GM15510 (cell line): ENCODE results near the gene SIK3.

Experiments used
- POLR2A ChIP-seq: IDR thresholded peaks from 3 replicates; pipeline ENCODE4 v1.6.1; 2011; ENCODE audit warnings: borderline replicate concordance; ENCODE audit not compliant: insufficient read length; ENCODE audit errors: extremely low read depth

The SIK3 gene

GRCh38 chr11:117117681-117118080 is 19.5 kb upstream of the SIK3 start:
- TF ChIP-seq POLR2A, result no peak

DNA sequence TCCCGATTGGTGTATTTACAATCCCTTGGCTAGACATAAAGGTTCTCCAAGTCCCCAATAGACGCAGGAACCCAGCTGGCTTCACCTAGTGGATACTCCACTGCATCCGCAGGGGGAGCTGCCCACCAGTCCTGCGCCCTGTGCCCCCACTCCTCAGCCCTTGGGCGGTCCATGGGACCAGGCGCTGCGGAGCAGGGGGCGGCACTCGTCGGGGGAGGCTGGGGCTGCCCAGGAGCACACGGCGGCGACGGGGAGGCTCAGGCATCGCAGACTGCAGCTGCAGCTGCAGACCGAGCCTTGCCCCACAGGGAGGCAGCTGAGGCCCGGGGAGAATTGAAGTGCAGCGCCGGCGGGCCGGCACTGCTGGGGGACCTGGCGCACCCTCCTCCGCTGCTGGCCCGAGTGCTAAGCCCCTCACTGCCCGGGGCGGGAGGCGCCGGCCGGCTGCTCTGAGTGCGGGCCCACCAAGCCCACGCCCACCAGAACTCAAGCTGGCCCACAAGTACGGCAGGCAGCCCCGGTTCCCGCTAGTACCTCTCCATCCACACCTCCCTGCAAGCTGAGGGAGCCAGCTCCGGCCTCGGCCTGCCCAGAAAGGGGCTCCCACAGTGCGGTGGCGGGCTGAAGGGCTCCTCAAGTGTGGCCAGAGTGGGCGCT is 12.2 kb upstream of the SIK3 start:
- TF ChIP-seq POLR2A, result no peak

DNA sequence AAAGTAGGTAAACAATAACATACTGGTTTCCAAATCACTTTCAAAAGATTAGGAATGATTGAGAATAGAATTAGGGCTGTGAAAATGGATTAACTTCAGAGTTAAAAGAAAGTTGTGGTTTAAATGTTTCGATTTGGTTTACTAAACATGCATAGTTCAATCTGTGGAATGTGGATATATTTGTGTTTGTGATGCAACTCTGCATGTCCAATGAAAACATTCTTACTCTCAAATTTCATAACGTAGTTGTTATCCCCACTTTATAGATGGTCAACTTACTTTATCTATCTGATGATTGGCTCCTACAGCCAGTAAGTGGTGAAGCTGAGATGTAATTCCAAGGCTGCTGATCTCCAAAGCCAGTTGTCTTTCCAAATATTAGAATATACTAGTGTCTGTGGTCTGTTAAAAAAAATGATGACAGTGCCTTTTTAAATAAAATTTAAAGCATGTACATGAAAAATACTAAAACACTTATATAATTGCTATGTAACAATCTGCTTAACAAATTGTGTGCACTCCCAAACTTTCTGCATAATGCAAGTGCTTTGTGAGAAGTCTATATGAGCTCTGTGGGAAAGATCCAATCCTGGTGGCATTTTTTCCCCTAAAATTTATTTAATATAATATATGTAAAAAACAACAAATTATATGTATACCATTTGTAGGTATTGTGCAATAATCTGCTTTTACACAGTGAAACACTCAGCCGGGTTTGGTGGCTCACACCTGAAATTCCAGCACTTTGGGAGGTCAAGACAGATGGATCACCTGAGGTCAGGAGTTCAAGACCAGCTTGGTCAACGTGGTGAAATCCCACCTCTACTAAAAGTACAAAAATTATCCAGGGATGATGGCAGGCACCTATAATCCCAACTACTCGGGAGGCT is 9.7 kb upstream of the SIK3 start:
- no peak for TF ChIP-seq POLR2A

- no peak for TF ChIP-seq POLR2A
Measured at GRCh38 chr11:117100556-117100955, 2.3 kb upstream of the SIK3 start.

DNA sequence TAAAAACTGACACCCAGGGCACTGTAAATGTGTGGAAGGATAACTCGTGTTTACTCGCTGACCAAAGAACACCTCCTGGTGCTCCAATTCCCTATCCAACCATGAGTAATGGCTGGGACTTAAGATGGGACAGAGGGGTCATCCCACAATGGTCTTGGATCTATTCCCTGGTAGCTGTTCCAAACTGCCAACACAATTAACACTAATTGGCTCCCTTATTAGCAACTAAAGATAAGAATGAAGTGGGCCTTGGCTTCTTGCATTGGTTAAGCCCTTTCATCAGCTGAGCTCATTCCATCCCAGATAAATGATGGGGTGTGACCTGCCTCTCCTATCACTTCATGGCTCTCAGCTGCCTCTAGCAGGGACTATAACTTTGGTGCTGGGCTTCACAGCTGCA is 1.5 kb upstream of the SIK3 start:
- TF ChIP-seq POLR2A, result no peak

DNA sequence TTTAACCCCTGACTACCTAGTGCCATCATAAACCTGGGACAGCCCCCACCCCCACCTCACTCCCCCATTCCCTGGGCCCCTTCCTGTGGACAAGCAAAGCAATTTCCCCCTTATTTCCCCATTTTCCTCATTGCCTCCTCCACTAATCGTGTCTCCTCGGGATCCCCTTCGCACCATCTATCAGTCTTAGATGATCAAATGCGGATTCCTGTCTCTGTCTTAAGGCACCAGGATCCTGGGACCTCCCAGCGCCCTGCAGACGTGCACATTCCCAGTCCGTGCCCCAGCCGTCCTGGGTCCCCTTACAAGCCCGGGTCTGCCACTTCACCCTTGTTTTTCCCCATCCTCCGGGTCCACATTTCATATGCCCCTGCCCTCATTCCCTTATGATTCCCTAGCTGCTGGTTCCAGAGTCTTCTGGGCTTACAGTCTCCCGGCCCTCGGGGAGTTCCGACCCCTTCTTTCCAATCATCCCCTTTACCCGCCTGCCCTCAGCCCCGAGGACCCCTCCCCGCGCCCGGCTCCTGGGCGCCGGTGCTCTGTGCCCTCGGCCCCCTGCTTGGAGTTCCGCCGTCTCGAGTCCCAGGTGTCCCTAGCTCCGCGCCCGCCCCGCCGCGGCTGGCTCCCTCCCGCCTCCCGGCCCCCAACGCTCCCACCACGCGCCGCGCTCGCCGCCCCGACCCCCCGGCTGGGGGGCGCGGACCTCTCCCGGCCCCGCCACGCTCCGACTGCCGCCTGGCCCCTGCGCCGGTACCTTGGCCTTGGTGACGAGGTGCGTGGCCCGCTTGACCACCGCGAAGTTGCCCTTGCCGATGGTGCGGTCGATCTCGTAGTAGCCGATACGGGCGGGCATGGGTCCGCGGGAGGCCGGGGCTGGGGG is 599 bp downstream of the SIK3 start:
- TF ChIP-seq POLR2A, result no peak

DNA sequence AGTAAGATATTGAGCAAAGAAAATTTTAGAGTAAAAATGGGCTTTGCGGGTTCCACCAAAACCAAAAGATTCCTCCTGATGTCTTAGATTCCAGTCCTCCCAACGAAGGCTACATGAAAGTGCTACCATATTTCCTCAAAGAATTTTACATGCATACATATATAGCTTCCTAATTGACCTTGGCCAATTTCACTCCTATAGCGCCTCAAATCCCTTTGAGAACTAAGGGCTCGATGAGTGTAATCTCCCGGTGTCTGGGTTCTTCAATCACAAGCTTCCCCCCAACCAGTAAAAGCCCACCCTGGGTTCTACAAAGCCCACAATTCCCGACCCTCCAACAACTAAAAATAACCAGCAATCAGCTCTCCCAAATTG is 1.2 kb downstream of the SIK3 start:
- no peak for TF ChIP-seq POLR2A

DNA sequence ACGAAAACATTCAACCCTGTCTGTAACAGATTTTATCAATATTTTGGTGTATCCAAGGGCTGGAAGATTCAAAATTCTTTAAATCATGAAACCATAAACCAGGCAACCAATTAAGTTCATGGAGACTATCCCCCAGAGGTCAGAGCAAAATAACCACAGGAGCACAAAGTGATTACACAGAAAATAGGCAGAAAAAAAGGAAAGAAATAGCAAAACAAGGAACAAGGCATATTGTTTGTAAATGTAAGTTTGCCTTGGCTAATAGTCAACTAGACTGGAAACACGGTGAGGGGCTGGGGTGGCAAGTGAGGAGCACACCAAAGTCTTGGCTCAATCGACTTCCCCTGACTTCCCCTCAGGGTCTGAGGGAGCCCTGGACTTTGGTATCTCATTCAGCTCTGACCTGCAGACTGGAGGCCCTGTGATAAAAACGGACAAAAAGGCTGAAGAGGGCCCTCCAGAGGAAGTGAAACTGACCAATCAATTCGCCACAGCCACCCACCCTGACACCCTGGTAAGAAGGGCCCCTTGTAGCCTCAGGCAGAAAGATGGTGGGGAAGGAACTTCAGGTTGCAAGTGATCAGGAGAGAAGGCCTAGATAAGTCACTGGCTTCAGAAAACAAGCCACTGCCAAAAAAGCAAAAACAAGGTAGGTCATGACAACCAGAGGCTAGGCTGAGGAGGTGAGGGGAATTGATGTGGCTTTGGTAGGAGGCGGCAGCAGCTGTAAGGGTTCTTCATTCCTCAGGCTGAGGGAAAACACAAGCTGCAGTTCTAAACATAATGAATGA is 1.8 kb downstream of the SIK3 start:
- no peak for TF ChIP-seq POLR2A

DNA sequence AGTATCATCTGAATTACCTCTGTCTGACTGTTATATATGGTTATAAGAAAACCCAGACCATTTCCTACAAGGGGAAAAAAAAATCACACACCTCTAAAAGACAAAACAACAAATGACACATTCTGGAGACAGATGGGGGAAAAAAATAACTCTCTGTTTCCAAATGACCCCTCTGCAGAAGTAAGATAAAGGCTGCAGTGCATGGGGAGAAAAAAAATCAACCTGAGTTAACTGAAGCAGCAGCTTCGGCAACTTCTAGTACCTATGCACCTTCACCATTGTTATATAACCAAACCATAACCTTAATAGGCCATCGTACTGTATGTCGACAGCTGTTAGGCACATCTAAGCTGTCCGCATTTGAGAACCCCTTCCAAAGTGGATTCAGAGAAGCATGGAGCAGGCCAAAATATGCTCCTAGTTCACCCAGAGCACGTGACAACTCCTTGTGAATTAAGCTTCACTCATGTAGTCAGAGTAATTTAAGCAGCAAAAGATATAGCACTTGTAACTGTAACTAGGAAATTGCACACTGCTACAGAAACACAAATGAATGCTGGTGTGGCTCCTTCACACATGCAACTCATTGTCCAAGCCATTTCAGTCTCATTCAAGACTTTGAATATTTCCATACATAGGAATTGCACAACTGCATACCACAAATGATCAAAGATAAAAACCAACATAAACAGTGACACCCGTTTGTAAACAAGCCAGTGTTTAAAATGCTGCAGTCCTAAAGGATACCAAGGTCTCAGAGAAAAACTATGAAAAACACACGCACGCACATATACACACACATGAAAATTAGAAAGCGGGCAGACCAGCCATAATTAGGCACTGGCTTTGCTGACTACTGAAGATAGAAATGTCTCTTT is 2.7 kb downstream of the SIK3 start:
- no peak for TF ChIP-seq POLR2A

DNA sequence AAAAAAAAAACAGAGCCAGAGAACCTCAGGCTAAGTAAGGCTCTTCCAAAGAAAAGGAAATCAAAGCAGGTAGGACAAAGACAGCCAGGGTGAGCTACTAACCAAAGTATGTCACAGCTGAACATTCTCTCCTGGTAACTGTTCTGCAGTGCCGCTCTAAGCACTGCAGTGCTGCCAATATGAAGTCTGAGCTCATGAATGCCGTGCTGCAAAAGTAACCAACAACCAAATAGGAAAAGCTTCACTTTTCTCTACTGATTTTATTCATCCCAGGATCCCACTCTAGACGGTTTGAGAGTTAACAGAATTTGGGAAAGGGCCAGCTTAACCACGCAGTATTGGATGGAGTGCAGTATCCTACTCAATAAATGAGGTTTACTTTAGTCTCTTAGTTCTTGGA is 3.5 kb downstream of the SIK3 start:
- no peak for TF ChIP-seq POLR2A

- no peak for TF ChIP-seq POLR2A
Measured at GRCh38 chr11:117092951-117093590, 5.2 kb downstream of the SIK3 start.

GRCh38 chr11:117091753-117092477 is 6.3 kb downstream of the SIK3 start:
- no peak for TF ChIP-seq POLR2A
